KOPT-K1 (cell line): ENCODE measurements around the gene ZNFX1.
"Not testable (repeated sequence)": the region's sequence is repeated elsewhere in the genome, so short reads cannot be mapped to it uniquely, and the experiment has no call there.

Source experiments
- H3K27ac ChIP-seq: fragments of 200-600 bp; sonication (generic); 2 replicates; pipeline ENCODE4 v1.5.1; 2016; ENCODE audit warnings: antibody characterized with exemption, mild to moderate bottlenecking, low read depth, low read length; ENCODE audit not compliant: poor library complexity, severe bottlenecking
- H3K36me3 ChIP-seq: fragments of 200-600 bp; sonication (generic); 2 replicates; pipeline ENCODE4 v1.5.1; 2017; ENCODE audit warnings: antibody characterized with exemption, mild to moderate bottlenecking, low read length, moderate library complexity; ENCODE audit not compliant: insufficient read depth
- H3K9me3 ChIP-seq: fragments of 200-600 bp; sonication (generic); 2 replicates; pipeline ENCODE4 v1.5.1; 2017; ENCODE audit warnings: antibody characterized with exemption, low read length, mild to moderate bottlenecking; ENCODE audit not compliant: insufficient read depth, poor library complexity, severe bottlenecking

The ZNFX1 gene

GRCh38 chr20:49199729-49200293 is 78.0 kb downstream of the ZNFX1 start:
- Histone ChIP-seq H3K27ac (no peak overlapping the region), H3K9me3 (no peaks in the 10 kb centered on the region), H3K36me3 (no peaks in the 10 kb centered on the region)

GRCh38 chr20:49192944-49193518 is 84.8 kb downstream of the ZNFX1 start:
- H3K27ac ChIP-seq, H3K9me3 ChIP-seq, H3K36me3 ChIP-seq: not testable (repeated sequence)
